Skin epidermis (tissue), 12 donors: ENCODE data around the gene CCSAP.

Experiments
- H3K27ac ChIP-seq, 21 experiments: fragments of 200-600 bp; sonication (generic) in 11 of 21; one replicate each; pipeline ENCODE4 v1.5.0; 2020; ENCODE audit warnings: mild to moderate bottlenecking in 3 of 21, inconsistent platforms in 2 of 21, moderate library complexity in 2 of 21
- H3K4me3 ChIP-seq, 7 experiments: fragments of 200-600 bp; sonication (generic) in 2 of 7; one replicate each; pipeline ENCODE4 v1.5.0; 2020; ENCODE audit warnings: inconsistent platforms in 2 of 7, mild to moderate bottlenecking in 2 of 7, moderate library complexity in 1 of 7

The CCSAP gene

DNA sequence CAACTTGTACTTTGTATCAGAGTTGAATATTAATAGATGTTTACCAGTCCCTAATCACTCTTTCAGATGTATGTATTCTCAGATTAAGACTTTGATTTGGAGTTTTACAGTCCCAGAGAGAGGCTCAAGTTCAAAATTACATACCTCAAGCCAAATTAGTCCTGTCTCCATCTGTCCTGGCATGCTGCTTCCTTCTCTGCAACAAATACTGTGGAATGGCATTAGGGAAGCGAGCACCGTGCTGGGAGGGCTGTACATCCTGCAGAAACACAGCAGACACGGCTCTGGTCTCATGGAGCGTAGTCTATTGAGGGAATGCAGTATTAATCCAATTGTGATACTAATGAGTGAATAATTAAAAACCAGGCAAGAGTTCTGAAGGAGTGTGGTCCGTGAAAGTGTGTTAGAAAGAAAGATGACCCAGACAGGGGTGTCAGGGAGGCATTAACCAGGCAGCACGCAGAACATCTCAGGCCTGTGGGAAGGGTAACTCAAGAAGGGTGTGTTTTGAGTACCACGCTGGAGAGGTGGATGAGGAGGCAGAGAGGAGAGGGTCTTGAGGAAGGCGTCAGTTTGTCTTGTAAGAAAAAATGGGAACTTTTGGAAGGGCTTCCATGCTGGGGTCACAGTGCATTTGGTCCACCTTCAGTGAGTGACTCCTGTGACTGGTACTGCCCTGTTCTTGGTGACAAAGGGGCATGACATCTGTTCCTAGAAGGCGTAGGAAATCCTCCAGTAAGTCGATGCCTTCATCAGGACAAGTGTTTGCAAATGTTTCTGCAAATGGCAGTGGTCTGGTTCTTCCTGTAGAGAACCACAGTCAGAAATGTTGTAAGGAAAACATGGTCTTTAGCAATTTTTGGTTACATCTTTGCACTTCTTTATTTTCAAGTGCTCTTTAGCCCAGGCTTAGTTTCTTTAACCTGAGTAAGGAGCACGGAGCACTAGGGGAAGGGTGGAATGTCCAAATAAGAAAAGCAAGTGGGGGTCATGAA, 70.4 kb downstream of the CCSAP start:
- H3K27ac ChIP-seq, result peak overlapping the region in 8 of 21 experiments; percentile 15 to 87 (median 78)
- H3K4me3 ChIP-seq, result peak overlapping the region; percentile 50 to 94 (median 66)

DNA sequence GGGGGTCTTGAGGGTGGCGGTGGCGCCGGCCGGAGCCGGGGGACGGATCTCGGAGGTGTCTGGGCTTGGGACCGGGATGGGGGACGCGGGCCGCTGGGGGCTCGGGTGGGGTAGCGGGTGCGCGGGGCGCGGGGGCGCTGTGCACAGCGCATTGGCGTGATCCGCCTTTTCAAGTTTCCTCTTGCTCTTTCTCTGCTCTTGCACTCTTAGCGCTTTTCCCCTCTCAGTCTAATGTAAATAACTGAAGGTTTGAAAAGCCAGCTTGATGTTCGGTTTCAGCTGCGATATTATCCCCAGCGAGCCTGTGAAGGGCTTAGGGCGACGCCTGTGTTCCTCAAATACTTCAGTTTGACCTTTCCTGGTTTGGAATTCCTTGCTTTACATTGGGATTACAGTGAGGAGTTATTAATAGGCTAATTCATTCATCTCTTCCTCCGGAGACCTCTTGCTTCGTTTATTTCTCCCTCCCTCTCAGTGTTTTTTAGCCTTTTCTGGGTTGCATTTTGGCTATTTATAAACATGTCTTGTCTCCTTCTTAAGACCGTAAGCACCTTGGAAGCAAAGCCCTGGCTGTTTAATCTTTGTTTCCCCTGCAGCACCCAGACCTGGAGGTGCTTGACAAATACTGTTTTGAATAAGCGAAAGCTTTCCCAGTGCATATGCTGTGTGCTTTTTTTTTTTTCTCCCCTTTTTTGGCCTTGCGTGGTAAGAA, 71.2 kb downstream of the CCSAP start:
- Histone ChIP-seq H3K4me3 (peak overlapping the region; percentile 50 to 94 (median 66)), H3K27ac (peak overlapping the region; percentile 34 to 88 (median 79))
